WERI-Rb-1 (cell line): ENCODE data around the gene ESYT2.
"Not testable (repeated sequence)": the region's sequence is repeated elsewhere in the genome, so short reads cannot be mapped to it uniquely, and the experiment has no call there.

ENCODE experiments used
- DNase-seq: peaks from one replicate; pipeline ENCODE4 v3.0.0-alpha.2; 2020
- H3K27ac ChIP-seq: fragments of 250-450 bp; sonication (Bioruptor Pico); 2 replicates; pipeline ENCODE4 v1.5.1; 2020; ENCODE audit warnings: mild to moderate bottlenecking, moderate library complexity
- H3K27me3 ChIP-seq: fragments of 250-450 bp; sonication (Bioruptor Pico); 2 replicates; pipeline ENCODE4 v1.5.1; 2021; ENCODE audit warnings: mild to moderate bottlenecking, low read depth, moderate library complexity; ENCODE audit not compliant: insufficient read depth, severe bottlenecking
- H3K36me3 ChIP-seq: fragments of 250-450 bp; sonication (Bioruptor Pico); 2 replicates; pipeline ENCODE4 v1.5.1; 2020; ENCODE audit warnings: mild to moderate bottlenecking, moderate library complexity
- H3K4me3 ChIP-seq: 2 replicates; pipeline ENCODE4 v1.5.1; 2011; ENCODE audit warnings: low read depth, mild to moderate bottlenecking, control low read depth, low read length
- H3K9me3 ChIP-seq: fragments of 250-450 bp; sonication (Bioruptor Pico); 2 replicates; pipeline ENCODE4 v1.5.1; 2021; ENCODE audit warnings: mild to moderate bottlenecking, moderate library complexity; ENCODE audit not compliant: severe bottlenecking
- CTCF ChIP-seq: IDR thresholded peaks from 2 replicates; pipeline ENCODE4 v1.5.1; 2011; ENCODE audit warnings: low read depth, mild to moderate bottlenecking, control low read depth, inconsistent platforms, low read length

Gene ESYT2

GRCh38 chr7:158849442-158849767 is 20.1 kb upstream of the ESYT2 start:
- Histone ChIP-seq H3K9me3 (peaks cover 12% of the 10 kb centered on the region), H3K36me3 (no peaks in the 10 kb centered on the region), H3K27ac (no peak overlapping the region), H3K27me3 (no peaks in the 10 kb centered on the region), H3K4me3 (no peak overlapping the region)
- no peak for TF ChIP-seq CTCF
- DNase-seq: no peak

- Histone ChIP-seq H3K27ac (no peak overlapping the region), H3K27me3 (no peaks in the 10 kb centered on the region), H3K4me3 (no peak overlapping the region), H3K36me3 (no peaks in the 10 kb centered on the region), H3K9me3 (peaks cover 12% of the 10 kb centered on the region)
- TF ChIP-seq CTCF: no peak
- DNase-seq: no peak
Observed at GRCh38 chr7:158847451-158847866, 18.1 kb upstream of the ESYT2 start.

GRCh38 chr7:158846304-158846703 is 17.0 kb upstream of the ESYT2 start:
- H3K27me3 ChIP-seq: no peaks in the 10 kb centered on the region
- H3K9me3 ChIP-seq: peaks cover 12% of the 10 kb centered on the region
- DNase-seq: no peak
- H3K36me3 ChIP-seq: no peaks in the 10 kb centered on the region
- TF ChIP-seq CTCF: no peak
- H3K4me3 ChIP-seq: no peak overlapping the region
- H3K27ac ChIP-seq: no peak overlapping the region

GRCh38 chr7:158843771-158844170 is 14.5 kb upstream of the ESYT2 start:
- Histone ChIP-seq H3K4me3 (no peak overlapping the region), H3K27me3 (no peaks in the 10 kb centered on the region), H3K9me3 (peaks cover 12% of the 10 kb centered on the region), H3K27ac (no peak overlapping the region), H3K36me3 (no peaks in the 10 kb centered on the region)
- TF ChIP-seq CTCF: no peak
- DNase-seq: no peak

- Histone ChIP-seq H3K9me3 (peaks cover 9% of the 10 kb centered on the region), H3K27me3 (no peaks in the 10 kb centered on the region), H3K36me3 (no peaks in the 10 kb centered on the region), H3K27ac (no peak overlapping the region), H3K4me3 (no peak overlapping the region)
- no peak for DNase-seq
- TF ChIP-seq CTCF: no peak
Observed at GRCh38 chr7:158842486-158842885, 13.2 kb upstream of the ESYT2 start.

- Histone ChIP-seq H3K9me3 (no peaks in the 10 kb centered on the region), H3K36me3 (no peaks in the 10 kb centered on the region), H3K4me3 (no peak overlapping the region), H3K27me3 (no peaks in the 10 kb centered on the region), H3K27ac (no peak overlapping the region)
- TF ChIP-seq CTCF: no peak
- no peak for DNase-seq
Observed at GRCh38 chr7:158840604-158841003, 11.3 kb upstream of the ESYT2 start.

GRCh38 chr7:158839177-158839576 is 9.9 kb upstream of the ESYT2 start:
- H3K9me3 ChIP-seq, DNase-seq, H3K27ac ChIP-seq, H3K4me3 ChIP-seq, H3K36me3 ChIP-seq, H3K27me3 ChIP-seq: not testable (repeated sequence)
